Measurements from ENCODE around the gene TOX3. TPM values are rescaled to one million over a fixed set of nuclear protein-coding genes. Genes with fewer than 3 reads are reported as not detected.
A peak's percentile ranks its signal among the peaks of the same experiment; 100 is the strongest.

Gene TOX3
- total RNA-seq, 1 donor from 2014 or later, result 54.8 TPM

DNA sequence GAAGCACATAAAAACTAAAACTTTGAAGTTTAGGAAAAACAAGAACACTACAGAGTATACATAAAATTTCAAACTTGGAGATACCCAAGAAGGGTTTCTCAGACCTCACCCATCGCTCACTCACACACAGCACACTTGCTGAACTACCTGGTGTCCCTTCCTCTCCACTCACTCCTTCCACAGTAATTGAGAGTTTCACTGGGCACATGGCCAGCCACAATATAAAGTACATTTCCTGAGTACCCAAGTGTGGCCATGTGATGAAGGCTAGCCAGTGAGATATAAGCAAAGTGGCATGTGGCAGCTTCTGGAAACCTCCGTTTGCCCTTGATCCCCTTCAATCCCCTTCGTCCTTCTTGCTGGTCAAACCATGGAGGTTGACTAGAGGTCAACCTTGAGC, 11.9 kb downstream of the TOX3 start:
- Mint-ChIP-seq H3K36me3 (ENCODE audit: unreplicated experiment) (no peaks in the 10 kb centered on the region), H3K27ac (ENCODE audit: unreplicated experiment) (no peak overlapping the region)

DNA sequence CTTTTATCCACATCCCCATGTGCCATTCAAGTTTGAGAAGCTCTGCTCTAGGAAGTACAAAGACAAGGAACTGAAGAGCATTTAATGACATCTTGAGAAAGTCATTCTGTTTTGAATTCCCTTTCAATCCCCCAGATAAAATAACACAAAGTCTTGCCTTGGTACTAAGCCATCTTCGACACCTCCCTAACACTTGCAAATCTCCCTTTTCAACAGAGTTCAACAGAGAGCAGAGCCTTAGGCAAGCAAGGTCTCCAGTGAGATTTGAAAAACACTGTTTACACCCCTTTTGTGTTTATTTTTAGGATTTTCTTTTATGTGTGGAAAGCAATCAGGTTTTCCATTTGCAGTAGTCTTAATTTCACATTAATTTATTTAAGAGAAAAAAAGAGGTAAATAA, 13.6 kb downstream of the TOX3 start:
- TF ChIP-seq, protein P1, sequence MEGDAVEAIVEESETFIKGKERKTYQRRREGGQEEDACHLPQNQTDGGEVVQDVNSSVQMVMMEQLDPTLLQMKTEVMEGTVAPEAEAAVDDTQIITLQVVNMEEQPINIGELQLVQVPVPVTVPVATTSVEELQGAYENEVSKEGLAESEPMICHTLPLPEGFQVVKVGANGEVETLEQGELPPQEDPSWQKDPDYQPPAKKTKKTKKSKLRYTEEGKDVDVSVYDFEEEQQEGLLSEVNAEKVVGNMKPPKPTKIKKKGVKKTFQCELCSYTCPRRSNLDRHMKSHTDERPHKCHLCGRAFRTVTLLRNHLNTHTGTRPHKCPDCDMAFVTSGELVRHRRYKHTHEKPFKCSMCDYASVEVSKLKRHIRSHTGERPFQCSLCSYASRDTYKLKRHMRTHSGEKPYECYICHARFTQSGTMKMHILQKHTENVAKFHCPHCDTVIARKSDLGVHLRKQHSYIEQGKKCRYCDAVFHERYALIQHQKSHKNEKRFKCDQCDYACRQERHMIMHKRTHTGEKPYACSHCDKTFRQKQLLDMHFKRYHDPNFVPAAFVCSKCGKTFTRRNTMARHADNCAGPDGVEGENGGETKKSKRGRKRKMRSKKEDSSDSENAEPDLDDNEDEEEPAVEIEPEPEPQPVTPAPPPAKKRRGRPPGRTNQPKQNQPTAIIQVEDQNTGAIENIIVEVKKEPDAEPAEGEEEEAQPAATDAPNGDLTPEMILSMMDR (IDR thresholded peaks at IDR 0.05; ENCODE audit: partially characterized antibody, unreplicated experiment), result no peak
- H3K9me3 Mint-ChIP-seq (ENCODE audit: unreplicated experiment), result no peaks in the 10 kb centered on the region
- peaks cover 4% of the 10 kb centered on the region for H3K4me1 Mint-ChIP-seq (ENCODE audit: low read depth, unreplicated experiment)
- H3K36me3 Mint-ChIP-seq (ENCODE audit: unreplicated experiment), result no peaks in the 10 kb centered on the region
- no peak overlapping the region for H3K4me3 Mint-ChIP-seq (ENCODE audit: unreplicated experiment)
- DNase-seq, result no peak
- H3K27me3 Mint-ChIP-seq (ENCODE audit: unreplicated experiment), result no peaks in the 10 kb centered on the region
- no peak overlapping the region for H3K27ac Mint-ChIP-seq (ENCODE audit: unreplicated experiment)

More for the DNA sequence above, 11.9 kb downstream of the TOX3 start:
- no peaks in the 10 kb centered on the region for H3K27me3 Mint-ChIP-seq (ENCODE audit: unreplicated experiment)
- no peak for DNase-seq
- H3K4me1 Mint-ChIP-seq (ENCODE audit: low read depth, unreplicated experiment), result peaks cover 5% of the 10 kb centered on the region
- H3K9me3 Mint-ChIP-seq (ENCODE audit: unreplicated experiment), result no peaks in the 10 kb centered on the region
- H3K4me3 Mint-ChIP-seq (ENCODE audit: unreplicated experiment), result no peak overlapping the region
- TF ChIP-seq, protein P1 (IDR thresholded peaks at IDR 0.05; ENCODE audit: partially characterized antibody, unreplicated experiment), result no peak

DNA sequence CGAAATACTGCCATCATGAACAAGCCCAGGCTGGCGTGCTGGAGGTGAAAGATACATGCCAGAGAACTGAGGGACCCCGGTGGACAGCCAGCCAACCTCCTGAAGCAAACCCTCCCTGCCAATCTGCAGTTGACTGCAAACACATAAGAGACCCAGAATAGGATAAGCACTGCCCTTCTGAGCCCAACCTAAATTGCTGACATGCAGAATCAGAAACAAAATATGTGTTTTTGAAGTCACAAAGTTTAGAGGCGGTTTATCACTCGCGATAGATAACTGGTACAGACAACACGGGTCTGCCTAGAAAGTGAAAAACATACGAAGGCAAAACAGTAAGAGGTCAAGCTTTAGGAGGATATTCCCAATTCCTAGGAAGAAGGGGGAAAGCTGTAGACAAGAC, 14.6 kb downstream of the TOX3 start:
- Mint-ChIP-seq H3K36me3 (ENCODE audit: unreplicated experiment) (no peaks in the 10 kb centered on the region), H3K4me3 (ENCODE audit: unreplicated experiment) (no peak overlapping the region), H3K9me3 (ENCODE audit: unreplicated experiment) (no peaks in the 10 kb centered on the region), H3K27me3 (ENCODE audit: unreplicated experiment) (no peaks in the 10 kb centered on the region), H3K27ac (ENCODE audit: unreplicated experiment) (no peak overlapping the region), H3K4me1 (ENCODE audit: low read depth, unreplicated experiment) (peaks cover 5% of the 10 kb centered on the region)
- DNase-seq, result no peak
- TF ChIP-seq, protein P1 (IDR thresholded peaks at IDR 0.05; ENCODE audit: partially characterized antibody, unreplicated experiment), result no peak

DNA sequence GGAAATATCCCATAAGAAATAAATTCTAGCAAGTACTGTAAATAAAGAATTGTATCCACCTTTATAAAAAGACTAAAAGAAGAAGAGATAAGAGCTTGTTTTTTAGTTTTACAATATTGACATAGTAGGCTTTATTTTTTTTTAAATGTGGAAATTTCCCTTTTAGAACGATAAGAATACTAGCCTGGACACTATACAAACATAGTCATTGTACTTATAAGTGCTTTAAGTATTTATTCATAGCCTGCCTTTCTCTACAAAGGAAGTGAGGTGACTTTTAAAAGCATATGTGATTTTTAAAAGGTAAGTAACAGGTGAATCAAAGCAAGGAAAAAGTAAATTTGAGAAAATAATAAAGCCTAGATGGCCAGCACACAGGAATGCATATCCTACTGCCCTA, 17.7 kb downstream of the TOX3 start:
- peaks cover 26% of the 10 kb centered on the region for H3K4me1 Mint-ChIP-seq (ENCODE audit: low read depth, unreplicated experiment)
- no peaks in the 10 kb centered on the region for H3K27me3 Mint-ChIP-seq (ENCODE audit: unreplicated experiment)
- TF ChIP-seq, protein P1 (IDR thresholded peaks at IDR 0.05; ENCODE audit: partially characterized antibody, unreplicated experiment), result no peak
- H3K27ac Mint-ChIP-seq (ENCODE audit: unreplicated experiment), result no peak overlapping the region
- no peaks in the 10 kb centered on the region for H3K9me3 Mint-ChIP-seq (ENCODE audit: unreplicated experiment)
- no peaks in the 10 kb centered on the region for H3K36me3 Mint-ChIP-seq (ENCODE audit: unreplicated experiment)
- no peak overlapping the region for H3K4me3 Mint-ChIP-seq (ENCODE audit: unreplicated experiment)
- DNase-seq, result no peak

DNA sequence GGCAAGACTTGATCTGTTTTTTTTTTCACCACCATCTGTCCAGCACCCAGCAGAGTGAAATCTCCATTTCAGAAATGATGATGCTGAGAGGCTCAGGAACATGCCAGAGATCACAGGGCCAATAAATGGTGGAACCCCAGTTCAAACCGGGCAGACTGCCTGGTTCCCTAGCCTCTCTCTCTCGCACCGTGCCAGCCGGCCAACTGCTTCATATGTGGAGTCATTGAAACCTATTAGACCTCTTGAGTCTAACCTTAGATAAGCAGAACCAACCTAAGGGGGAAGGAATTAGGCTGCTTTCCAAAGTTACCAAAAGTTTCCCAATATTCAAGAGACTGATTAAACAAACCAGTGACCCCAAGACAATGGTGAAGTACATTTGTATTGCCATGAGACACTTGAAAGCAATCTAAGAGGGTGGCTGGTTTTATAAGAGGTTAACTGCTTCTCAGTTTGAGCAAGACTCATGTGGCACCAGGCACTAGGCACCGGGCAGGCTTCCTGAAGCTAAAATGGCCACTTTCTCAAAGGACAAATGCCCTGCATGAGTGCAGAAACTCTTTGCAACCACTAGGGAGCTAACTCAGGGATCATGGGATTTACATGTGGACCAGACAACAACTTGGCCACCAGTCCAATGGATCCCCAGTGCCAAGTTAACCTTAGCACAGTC, 18.4 kb downstream of the TOX3 start:
- H3K36me3 Mint-ChIP-seq (ENCODE audit: unreplicated experiment), result no peaks in the 10 kb centered on the region
- H3K4me1 Mint-ChIP-seq (ENCODE audit: low read depth, unreplicated experiment), result peaks cover 29% of the 10 kb centered on the region
- H3K27ac Mint-ChIP-seq (ENCODE audit: unreplicated experiment), result no peak overlapping the region
- H3K9me3 Mint-ChIP-seq (ENCODE audit: unreplicated experiment), result no peaks in the 10 kb centered on the region
- no peaks in the 10 kb centered on the region for H3K27me3 Mint-ChIP-seq (ENCODE audit: unreplicated experiment)
- no peak for DNase-seq
- TF ChIP-seq, protein P1 (IDR thresholded peaks at IDR 0.05; ENCODE audit: partially characterized antibody, unreplicated experiment), result peak; percentile 28
- H3K4me3 Mint-ChIP-seq (ENCODE audit: unreplicated experiment), result no peak overlapping the region
